ENCODE data around the gene ERBB2.
"Not testable (repeated sequence)": the region's sequence is repeated elsewhere in the genome, so short reads cannot be mapped to it uniquely, and the experiment has no call there.

Gene ERBB2

DNA sequence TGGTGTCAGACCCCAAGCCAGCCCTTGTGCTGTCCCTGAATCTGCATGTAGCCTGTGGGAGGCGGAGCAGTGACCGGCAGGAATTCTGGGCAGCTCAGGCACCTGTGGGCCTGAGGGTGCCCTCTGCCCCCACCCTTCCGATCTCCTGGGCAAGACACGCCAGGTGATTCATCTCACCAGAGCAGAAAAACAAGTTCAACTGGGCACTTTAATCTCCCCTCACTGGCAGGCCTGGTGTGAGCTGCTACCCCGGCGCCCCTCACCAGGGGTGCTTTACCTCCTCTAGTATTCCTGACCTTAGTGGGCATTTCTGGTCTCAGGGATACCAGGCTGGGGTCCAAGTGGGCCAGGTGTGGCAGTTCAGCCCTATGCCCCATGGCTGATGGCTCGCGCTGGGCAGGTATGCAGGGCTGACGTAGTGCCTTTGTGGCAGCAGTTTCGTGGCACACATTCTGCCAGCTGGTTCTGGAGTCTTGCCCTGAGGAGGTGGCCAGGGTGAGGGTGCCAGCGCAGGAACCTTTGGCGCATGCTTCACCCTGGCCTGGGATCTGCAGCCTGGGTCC, 6.0 kb downstream of the ERBB2 start:
- no peak for DNase-seq

DNA sequence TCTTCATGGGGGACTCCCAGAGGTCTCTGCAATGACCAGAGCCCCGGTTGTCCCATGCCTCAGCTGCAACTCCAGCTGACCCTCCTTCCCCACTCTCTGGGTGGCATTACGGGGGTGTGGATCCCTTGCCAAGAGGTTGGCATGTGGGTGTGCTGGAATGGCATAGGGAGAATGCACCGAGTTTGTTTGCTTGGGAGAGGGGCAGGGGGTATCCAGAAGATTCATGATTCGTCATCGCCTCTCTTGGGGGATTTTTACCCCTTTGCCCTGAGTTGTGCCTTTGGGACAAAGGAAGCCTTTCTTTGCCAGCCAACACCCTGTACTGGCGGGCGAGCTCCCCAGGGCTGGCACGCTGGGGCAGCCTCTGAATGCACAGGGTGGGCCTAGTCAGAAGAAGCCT, 6.5 kb downstream of the ERBB2 start:
- no peak for DNase-seq

DNA sequence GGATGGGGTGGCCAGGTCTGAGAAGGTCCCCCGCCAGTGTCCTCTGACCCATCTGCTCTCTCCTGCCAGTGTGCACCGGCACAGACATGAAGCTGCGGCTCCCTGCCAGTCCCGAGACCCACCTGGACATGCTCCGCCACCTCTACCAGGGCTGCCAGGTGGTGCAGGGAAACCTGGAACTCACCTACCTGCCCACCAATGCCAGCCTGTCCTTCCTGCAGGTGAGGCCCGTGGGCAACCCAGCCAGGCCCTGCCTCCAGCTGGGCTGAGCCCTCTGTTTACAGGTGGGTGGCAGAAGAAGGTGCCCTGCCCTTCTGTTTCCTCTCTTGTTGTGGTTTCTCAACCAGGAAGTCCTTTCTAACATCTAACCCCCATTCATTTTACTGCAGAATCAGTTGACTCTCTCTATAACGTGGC, 7.1 kb downstream of the ERBB2 start:
- DNase-seq: no peak

DNA sequence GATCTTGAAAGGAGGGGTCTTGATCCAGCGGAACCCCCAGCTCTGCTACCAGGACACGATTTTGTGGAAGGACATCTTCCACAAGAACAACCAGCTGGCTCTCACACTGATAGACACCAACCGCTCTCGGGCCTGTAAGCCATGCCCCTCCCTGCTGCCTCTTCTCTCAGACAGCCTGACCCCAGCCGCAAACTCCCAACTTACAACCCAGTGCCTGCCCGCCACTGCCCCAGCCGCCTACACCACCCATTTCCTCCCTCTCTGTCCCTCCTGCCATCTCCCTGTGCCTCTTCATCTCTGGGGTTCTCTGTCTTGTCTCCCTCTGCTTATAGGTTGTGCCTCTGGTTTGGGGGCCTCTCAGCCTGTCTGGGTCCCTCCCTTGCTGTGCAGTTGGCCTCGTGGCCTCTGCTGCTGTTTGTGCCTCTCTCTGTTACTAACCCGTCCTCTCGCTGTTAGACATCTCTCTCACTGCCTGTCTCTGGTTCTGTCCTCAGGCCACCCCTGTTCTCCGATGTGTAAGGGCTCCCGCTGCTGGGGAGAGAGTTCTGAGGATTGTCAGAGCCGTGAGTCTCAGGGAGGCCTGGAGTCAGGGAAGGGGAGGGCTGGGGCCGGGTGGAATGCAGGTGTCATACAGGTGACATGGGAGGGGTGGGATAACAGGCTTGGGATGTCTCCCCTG, 9.6 kb downstream of the ERBB2 start:
- DNase-seq: no peak

DNA sequence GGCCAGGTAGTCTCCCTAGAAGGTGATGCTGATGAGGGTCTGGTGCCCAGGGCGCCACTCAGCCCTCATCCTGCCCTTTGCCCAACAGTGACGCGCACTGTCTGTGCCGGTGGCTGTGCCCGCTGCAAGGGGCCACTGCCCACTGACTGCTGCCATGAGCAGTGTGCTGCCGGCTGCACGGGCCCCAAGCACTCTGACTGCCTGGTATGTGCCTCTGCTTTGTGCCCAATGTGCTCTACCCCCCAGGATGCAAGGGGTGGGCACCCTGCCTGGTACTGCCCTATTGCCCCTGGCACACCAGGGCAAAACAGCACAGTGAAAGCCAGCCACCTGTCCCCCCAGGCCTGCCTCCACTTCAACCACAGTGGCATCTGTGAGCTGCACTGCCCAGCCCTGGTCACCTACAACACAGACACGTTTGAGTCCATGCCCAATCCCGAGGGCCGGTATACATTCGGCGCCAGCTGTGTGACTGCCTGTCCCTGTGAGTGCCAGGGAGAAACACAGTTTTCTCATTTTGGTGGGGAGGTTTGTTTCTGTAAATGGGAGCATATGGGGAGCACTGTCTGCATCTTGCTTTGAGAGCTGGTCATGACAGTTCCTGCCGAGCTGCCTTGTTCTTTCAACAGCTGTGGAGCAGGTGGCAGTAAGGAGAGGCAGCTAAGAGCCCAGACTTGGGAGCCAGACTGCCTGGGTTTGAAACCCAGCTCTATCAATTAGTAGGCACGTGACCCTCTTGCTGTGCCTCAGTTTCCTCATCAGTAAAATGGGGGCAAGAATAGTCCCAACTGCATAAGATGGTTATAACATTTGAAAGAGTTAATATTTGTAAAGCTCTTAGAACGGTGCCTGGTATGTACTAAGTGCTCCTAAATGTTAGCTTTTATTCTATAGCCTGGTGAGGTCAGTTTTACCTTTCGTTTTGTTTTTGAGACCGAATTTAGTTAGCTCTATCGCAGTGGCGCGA, 10.4 kb downstream of the ERBB2 start:
- DNase-seq: no peak

DNA sequence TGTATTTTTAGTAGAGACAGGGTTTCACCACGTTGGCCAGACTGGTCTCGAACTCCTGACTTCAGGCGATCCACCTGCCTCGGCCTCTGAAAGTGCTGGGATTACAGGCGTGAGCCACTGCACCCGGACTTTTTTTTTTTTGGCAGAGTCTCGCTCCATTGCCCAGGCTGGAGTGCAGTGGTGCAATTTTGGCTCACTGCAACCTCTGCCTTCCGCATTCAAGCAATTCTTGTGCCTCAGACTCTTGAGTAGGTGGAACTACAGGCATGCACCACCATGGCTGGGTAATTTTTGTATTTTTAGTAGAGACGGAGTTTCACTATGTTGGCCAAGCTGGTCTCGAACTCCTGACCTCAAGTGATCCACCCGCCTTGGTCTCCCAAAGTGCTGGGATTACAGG, 11.2 kb downstream of the ERBB2 start:
- not testable (repeated sequence) for DNase-seq

DNA sequence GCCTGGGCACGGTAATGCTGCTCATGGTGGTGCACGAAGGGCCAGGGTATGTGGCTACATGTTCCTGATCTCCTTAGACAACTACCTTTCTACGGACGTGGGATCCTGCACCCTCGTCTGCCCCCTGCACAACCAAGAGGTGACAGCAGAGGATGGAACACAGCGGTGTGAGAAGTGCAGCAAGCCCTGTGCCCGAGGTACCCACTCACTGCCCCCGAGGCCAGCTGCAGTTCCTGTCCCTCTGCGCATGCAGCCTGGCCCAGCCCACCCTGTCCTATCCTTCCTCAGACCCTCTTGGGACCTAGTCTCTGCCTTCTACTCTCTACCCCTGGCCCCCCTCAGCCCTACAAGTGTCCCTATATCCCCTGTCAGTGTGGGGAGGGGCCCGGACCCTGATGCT, 12.0 kb downstream of the ERBB2 start:
- DNase-seq: no peak

DNA sequence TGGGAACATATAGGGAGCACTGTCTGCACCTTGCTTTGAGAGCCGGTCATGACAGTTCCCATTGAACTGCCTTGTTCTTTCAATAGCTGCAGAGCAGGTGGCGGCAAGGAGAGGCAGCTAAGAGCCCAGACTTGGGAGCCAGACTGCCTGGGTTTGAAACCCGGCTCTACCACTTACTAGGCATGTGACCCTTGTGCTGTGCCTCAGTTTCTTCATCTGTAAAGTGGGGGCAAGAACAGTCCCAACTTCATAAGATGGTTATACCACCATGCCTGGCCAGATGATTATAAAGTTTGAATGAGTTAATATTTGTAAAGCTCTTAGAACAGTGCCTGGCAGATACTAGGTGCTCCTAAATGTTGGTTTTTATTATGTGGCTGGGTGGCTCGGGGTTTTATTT, 14.4 kb downstream of the ERBB2 start:
- no peak for DNase-seq

DNA sequence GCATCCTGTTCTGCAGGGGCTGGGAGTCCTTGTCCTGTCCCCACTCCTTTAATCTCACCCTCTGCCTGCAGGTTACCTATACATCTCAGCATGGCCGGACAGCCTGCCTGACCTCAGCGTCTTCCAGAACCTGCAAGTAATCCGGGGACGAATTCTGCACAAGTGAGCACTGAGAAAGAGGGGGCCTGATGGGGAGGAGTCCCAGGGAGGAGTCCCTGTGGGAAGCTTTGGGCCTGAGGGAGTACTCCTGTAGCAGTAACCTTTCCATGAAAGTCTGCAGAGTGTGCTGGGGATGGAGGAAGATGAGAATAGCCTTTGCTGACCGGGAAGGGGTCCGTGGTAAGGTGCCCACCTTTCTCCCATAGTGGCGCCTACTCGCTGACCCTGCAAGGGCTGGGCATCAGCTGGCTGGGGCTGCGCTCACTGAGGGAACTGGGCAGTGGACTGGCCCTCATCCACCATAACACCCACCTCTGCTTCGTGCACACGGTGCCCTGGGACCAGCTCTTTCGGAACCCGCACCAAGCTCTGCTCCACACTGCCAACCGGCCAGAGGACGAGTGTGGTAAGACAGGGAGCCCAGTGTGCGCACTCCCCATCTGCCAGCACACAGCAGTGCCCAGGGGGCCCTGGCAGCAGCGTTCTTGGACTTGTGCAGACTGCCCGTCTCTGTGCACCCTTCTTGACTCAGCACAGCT, 15.7 kb downstream of the ERBB2 start:
- DNase-seq: no peak

DNA sequence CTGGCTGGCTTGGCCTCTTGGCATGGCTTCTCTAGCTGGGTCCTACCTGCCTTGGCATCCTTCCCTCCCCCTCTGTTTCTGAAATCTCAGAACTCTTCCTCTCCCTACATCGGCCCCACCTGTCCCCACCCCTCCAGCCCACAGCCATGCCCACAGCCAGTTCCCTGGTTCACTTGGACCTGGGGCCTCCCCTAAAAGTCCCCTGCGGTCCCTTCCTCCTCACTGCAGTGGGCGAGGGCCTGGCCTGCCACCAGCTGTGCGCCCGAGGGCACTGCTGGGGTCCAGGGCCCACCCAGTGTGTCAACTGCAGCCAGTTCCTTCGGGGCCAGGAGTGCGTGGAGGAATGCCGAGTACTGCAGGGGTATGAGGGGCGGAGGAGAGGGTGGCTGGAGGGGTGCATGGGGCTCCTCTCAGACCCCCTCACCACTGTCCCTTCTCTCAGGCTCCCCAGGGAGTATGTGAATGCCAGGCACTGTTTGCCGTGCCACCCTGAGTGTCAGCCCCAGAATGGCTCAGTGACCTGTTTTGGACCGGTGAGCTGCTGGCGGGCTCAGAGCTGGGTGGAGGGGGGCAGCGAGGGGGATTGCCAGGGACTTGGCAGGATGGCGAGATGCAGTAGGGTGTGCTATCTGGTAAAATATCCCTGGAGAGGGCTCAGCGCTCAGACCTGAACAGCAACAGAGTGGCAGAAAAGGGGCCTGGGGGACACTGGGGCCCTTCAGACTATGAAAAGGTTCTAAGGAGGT, 16.4 kb downstream of the ERBB2 start:
- no peak for DNase-seq

DNA sequence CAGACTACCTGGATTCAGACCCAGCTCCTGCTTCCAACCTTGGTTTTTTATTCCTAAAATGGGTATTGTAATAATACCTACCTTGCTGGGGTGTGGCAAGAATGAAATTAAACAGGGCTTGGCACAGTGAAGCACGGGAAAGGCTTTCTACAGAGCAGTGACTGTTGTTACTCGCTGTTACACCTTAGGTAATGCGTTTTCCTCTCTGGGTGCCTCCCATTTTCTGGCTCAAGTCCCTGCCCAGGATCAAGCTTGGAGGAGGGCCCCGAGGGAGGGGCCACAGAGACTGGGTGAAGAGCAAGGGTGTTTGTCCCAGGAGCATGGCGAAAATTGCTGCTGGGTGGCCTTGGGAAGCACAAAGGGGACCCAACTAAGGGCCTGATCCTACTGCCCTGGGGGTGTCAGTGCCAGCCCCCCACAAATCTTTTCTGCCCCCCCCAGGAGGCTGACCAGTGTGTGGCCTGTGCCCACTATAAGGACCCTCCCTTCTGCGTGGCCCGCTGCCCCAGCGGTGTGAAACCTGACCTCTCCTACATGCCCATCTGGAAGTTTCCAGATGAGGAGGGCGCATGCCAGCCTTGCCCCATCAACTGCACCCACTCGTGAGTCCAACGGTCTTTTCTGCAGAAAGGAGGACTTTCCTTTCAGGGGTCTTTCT, 17.1 kb downstream of the ERBB2 start:
- DNase-seq: no peak

DNA sequence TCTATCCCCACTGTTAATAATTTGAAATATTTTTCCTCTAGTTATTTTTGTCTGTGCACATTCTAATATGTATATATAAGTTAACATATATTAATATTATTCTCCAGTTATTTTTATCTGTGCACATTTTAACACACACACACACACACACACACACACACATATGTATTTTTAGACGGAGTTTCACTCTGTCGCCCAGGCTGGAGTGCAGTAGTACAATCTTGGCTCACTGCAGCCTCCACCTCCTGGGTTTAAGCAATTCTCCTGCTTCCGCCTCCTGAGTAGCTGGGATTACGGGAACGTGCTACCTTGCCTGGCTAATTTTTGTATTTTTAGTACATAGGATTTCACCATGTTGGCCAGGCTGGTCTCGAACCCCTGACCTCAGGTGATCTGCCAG, 17.8 kb downstream of the ERBB2 start:
- DNase-seq: no peak

DNA sequence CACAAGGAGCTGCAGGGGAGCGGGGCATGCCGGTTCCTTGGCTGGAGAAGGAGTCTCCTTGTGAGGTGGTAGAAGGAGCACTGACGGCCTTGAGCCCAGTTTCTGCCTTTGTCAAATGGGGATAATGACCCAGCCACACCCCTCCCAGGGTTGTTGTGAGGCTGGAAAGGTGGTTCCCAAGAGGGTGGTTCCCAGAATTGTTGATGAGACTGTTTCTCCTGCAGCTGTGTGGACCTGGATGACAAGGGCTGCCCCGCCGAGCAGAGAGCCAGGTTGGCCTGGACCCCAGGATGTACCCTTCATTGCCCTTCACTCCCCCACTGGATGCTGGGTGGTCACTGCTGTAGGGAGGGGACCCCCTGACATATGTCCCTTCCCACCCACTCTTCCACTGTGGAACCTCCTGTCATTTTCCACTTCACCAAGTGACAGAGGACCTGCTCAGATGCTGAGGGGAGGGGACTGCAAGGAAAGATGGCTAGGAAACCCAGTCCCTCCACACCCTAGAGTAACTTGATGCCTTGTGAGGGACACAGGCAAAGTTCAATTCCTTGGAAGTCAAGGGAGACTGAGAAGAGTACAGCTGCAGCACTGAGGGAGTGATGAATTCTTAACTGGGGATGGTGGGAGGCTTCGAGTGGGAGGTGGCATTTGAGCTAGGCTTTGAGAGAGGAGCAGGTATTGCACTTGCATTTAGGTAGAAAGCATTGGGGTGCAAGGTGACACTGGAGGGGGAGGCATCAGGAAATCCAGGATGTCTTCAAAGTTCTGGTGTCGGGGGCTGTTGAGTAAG, 19.9 kb downstream of the ERBB2 start:
- DNase-seq: no peak

DNA sequence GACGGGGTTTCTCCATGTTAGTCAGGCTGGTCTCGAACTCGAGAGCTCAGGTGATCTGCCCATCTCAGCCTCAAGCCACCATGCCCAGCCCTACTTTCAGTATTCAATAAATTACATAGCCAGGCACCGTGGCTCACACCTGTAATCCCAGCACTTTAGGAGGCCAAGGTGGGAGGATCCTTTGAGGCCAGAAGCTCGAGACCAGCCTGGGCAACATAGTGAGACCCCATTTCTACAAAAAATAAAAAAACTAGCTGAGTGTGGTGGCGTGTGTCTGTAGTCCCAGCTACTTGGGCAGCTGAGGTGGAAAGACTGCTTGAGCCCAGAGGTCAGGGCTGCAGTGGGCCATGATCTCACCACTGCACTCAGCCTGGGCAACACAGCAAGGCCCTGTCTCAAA, 22.2 kb downstream of the ERBB2 start:
- DNase-seq: no peak

DNA sequence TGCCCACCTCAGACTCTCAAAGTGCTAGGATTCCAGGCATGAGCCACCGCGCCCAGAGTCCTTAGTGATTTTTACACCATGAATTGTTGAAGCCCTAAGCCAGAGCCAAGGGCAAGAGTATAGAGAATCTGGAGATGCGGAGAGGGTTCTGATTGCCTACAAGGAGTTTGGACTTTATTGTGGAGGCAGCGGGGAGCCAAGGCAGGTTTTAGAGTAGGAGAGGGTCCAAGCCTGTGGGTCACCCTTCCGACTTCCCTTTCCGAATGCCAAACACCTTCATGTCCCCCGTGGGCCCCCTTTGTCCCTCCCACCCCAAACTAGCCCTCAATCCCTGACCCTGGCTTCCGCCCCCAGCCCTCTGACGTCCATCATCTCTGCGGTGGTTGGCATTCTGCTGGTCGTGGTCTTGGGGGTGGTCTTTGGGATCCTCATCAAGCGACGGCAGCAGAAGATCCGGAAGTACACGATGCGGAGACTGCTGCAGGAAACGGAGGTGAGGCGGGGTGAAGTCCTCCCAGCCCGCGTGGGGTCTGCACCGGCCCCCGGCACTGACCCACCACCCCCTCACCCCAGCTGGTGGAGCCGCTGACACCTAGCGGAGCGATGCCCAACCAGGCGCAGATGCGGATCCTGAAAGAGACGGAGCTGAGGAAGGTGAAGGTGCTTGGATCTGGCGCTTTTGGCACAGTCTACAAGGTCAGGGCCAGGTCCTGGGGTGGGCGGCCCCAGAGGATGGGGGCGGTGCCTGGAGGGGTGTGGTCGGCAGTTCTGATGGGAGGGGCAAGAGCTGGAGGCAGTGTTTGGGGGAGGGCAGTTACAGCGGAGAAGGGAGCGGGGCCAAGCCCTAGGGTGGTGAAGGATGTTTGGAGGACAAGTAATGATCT, 23.3 kb downstream of the ERBB2 start:
- no peak for DNase-seq

DNA sequence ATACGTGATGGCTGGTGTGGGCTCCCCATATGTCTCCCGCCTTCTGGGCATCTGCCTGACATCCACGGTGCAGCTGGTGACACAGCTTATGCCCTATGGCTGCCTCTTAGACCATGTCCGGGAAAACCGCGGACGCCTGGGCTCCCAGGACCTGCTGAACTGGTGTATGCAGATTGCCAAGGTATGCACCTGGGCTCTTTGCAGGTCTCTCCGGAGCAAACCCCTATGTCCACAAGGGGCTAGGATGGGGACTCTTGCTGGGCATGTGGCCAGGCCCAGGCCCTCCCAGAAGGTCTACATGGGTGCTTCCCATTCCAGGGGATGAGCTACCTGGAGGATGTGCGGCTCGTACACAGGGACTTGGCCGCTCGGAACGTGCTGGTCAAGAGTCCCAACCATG, 24.9 kb downstream of the ERBB2 start:
- DNase-seq: no peak

DNA sequence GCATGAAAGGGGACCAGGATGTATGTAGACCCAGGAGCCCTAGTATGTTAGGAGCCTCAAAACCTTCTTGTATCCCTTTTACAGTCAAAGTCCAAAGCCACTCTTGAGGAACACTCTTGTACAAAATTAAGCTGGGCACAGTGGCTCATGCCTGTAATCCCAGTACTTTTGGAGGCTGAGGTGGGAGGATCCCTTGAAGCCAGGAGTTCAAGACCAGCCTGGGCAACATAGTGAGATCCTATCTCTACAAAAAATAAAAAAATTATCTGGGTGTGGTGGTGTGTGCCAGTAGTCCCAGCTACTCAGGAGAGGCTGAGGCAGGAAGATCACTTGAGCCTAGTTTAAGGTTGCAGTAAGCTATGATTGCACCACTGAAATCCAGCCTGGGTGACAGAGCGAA, 26.1 kb downstream of the ERBB2 start:
- DNase-seq: not testable (repeated sequence)

DNA sequence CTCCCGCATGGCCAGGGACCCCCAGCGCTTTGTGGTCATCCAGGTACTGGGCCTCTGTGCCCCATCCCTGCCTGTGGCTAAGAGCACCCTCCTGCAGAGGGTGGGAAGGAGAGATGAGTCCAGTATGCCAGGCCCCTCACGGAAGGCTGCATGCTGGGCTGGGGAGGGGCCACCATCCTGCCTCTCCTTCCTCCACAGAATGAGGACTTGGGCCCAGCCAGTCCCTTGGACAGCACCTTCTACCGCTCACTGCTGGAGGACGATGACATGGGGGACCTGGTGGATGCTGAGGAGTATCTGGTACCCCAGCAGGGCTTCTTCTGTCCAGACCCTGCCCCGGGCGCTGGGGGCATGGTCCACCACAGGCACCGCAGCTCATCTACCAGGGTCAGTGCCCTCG, 26.8 kb downstream of the ERBB2 start:
- DNase-seq: no peak

DNA sequence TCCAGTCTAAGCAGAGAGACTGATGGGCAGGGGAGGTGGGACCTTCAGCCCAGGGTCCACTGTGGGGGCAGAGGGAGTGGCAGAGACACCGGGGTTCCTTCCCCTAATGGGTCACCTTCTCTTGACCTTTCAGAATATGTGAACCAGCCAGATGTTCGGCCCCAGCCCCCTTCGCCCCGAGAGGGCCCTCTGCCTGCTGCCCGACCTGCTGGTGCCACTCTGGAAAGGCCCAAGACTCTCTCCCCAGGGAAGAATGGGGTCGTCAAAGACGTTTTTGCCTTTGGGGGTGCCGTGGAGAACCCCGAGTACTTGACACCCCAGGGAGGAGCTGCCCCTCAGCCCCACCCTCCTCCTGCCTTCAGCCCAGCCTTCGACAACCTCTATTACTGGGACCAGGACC, 27.7 kb downstream of the ERBB2 start:
- DNase-seq: no peak

DNA sequence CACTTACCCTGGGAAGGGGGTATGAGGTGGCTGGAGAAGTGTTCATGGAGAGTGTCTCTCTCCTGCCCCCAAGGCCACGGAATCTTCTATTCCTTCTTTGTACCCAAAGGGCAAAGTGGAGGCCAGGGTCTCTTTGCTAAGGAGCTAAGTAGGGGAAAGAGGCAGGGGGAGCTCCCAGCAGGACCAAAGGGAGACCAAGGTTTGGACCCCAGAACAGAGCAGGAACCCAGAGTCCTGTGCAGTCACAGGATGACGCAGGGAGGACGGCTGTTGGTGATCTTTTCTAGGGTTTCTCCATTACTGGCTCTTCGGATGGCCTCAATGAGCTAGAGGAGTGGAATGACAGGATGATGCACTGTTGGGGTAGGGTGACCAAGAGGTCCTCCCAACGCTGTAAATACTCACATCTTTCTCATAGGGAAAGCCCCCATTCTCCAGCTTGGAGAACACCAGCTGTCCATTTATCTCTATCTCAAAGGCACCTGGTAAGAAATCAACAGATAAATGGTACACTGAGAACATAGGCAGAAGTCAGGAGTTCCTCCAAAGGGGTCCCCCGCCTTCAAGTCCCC, 29.5 kb downstream of the ERBB2 start:
- DNase-seq: no peak
